H1 (cell line): Measurements from ENCODE around the gene RHO.

Source experiments
- CHD1 ChIP-seq: IDR thresholded peaks from 2 replicates; pipeline ENCODE4 v1.6.1; 2012; ENCODE audit warnings: low read depth, low read length, improper control_type of control experiment
- CREB1 ChIP-seq: IDR thresholded peaks from 2 replicates; pipeline ENCODE4 v1.6.1; 2012; ENCODE audit warnings: inconsistent platforms
- CTCF ChIP-seq, 3 experiments: IDR thresholded peaks; 1 replicate in 2 of 3; 2 replicates in 1 of 3; pipeline versions ENCODE4 v1.5.1 to v1.6.1; 2011; ENCODE audit warnings: low read length in 3 of 3, mild to moderate bottlenecking in 3 of 3, inconsistent platforms in 2 of 3, low read depth in 1 of 3, moderate library complexity in 1 of 3; ENCODE audit not compliant: insufficient read depth in 1 of 3; ENCODE audit errors: control extremely low read depth in 1 of 3
- EZH2 ChIP-seq: fragments of 200-600 bp; sonication (generic); IDR thresholded peaks from 2 replicates; pipeline ENCODE4 v1.7.1; 2012; ENCODE audit warnings: low read depth, mild to moderate bottlenecking, moderate library complexity, low read length, inconsistent platforms; ENCODE audit not compliant: severe bottlenecking
- GABPA ChIP-seq: IDR thresholded peaks from 2 replicates; pipeline ENCODE4 v1.6.1; 2011; ENCODE audit warnings: mild to moderate bottlenecking, low read length, moderate library complexity, borderline replicate concordance; ENCODE audit not compliant: insufficient read depth
- HDAC2 ChIP-seq, 2 experiments: fragments of 300-600 bp in 1 of 2; sonication (generic) in 1 of 2; IDR thresholded peaks; 2 replicates each; pipeline ENCODE4 v1.6.1; 2011 to 2012; ENCODE audit warnings: low read depth in 2 of 2, low read length in 2 of 2, mild to moderate bottlenecking in 2 of 2, moderate library complexity in 2 of 2, borderline replicate concordance in 1 of 2, inconsistent platforms in 1 of 2
- RXRA ChIP-seq: IDR thresholded peaks from 2 replicates; pipeline ENCODE4 v1.6.1; 2011; ENCODE audit warnings: low read depth, mild to moderate bottlenecking, low read length, moderate library complexity; ENCODE audit not compliant: insufficient read depth
- SIX5 ChIP-seq: IDR thresholded peaks from 2 replicates; pipeline ENCODE4 v1.6.1; 2011; ENCODE audit warnings: mild to moderate bottlenecking, low read depth, low read length
- TEAD4 ChIP-seq: IDR thresholded peaks from 2 replicates; pipeline ENCODE4 v1.6.1; 2012; ENCODE audit warnings: low read depth, low read length, inconsistent platforms, mixed read lengths

- TF ChIP-seq CREB1, result no peak
- TF ChIP-seq EZH2, result no peak
- TF ChIP-seq CTCF (IDR thresholded peaks at IDR 0.05; ENCODE audit: control extremely low read depth in 1 of 3, insufficient read depth in 1 of 3, low read depth in 1 of 3, low read length in 3 of 3), result no peak
- no peak for TF ChIP-seq SIX5
- no peak for TF ChIP-seq RXRA
- TF ChIP-seq HDAC2 (IDR thresholded peaks at IDR 0.05; ENCODE audit: borderline replicate concordance in 1 of 2, low read depth in 2 of 2, low read length in 2 of 2), result no peak
- no peak for TF ChIP-seq TEAD4
- TF ChIP-seq GABPA, result no peak
- TF ChIP-seq CHD1, result no peak
Measured at GRCh38 chr3:129576514-129577352, 48.3 kb downstream of the RHO start.
